Measurements from ENCODE around the gene ATXN1.

- TF ChIP-seq GATA2 (IDR thresholded peaks at IDR 0.05; ENCODE audit: low read depth, low read length) (no peak), GATA3 (IDR thresholded peaks at IDR 0.05; ENCODE audit: low read depth, low read length) (no peak)
These were observed 142.3 kb downstream of the ATXN1 start for GRCh38 chr6:16618962-16619361.
